Astrocyte (in vitro differentiated cells and primary cell): ENCODE results near the gene CENPU. TPM values are rescaled to one million over a fixed set of nuclear protein-coding genes. Genes with fewer than 3 reads are reported as not detected.
"Not testable (repeated sequence)": the region's sequence is repeated elsewhere in the genome, so short reads cannot be mapped to it uniquely, and the experiment has no call there.

Experiments
- DNase-seq: peaks from one replicate; pipeline ENCODE4 v3.0.0-alpha.2; 2010; ENCODE audit warnings: low read depth
- FAIRE-seq: peaks from 2 replicates; lab custom pipeline; 2011; peaks lifted over from hg19 to GRCh38; lab: Jason Lieb, UNC
- H2AFZ ChIP-seq: 2 replicates; pipeline ENCODE4 v1.6.0; 2012; ENCODE audit warnings: low read depth, low read length, inconsistent platforms
- H3K27ac ChIP-seq: 2 replicates; pipeline ENCODE4 v1.5.1; 2011; ENCODE audit warnings: low read depth, low read length, inconsistent platforms
- H3K27me3 ChIP-seq: 2 replicates; pipeline ENCODE4 v1.6.0; 2011; ENCODE audit warnings: low read length, inconsistent platforms; ENCODE audit not compliant: insufficient read depth
- H3K36me3 ChIP-seq: 2 replicates; pipeline ENCODE4 v1.5.1; 2011; ENCODE audit warnings: low read length, inconsistent platforms; ENCODE audit not compliant: insufficient read depth
- H3K4me1 ChIP-seq: 2 replicates; pipeline ENCODE4 v1.5.1; 2011; ENCODE audit warnings: low read length, inconsistent platforms; ENCODE audit not compliant: insufficient read depth
- H3K4me2 ChIP-seq: 2 replicates; pipeline ENCODE4 v1.6.0; 2012; ENCODE audit warnings: low read length, inconsistent platforms
- H3K4me3 ChIP-seq: 2 replicates; pipeline ENCODE4 v1.5.1; 2011; ENCODE audit warnings: low read depth, mild to moderate bottlenecking, low read length, inconsistent platforms; ENCODE audit not compliant: insufficient read depth
- H3K79me2 ChIP-seq: 2 replicates; pipeline ENCODE4 v1.6.0; 2012; ENCODE audit warnings: mild to moderate bottlenecking, low read length, inconsistent platforms; ENCODE audit not compliant: insufficient read depth
- H3K9ac ChIP-seq: 2 replicates; pipeline ENCODE4 v1.6.0; 2012; ENCODE audit warnings: mild to moderate bottlenecking, low read length, inconsistent platforms
- H3K9me3 ChIP-seq: 2 replicates; pipeline ENCODE4 v1.5.1; 2012; ENCODE audit warnings: low read depth, mild to moderate bottlenecking, low read length, inconsistent platforms; ENCODE audit not compliant: insufficient read depth
- H4K20me1 ChIP-seq: 2 replicates; pipeline ENCODE4 v1.6.0; 2012; ENCODE audit warnings: low read length, inconsistent platforms; ENCODE audit not compliant: insufficient read depth
- H3K27ac Mint-ChIP-seq: one replicate; pipeline ENCODE4 v1.8.0; 2021; ENCODE audit warnings: mild to moderate bottlenecking, mixed read lengths; ENCODE audit not compliant: unreplicated experiment
- H3K27me3 Mint-ChIP-seq: one replicate; pipeline ENCODE4 v1.8.0; 2021; ENCODE audit warnings: low read depth, mixed read lengths; ENCODE audit not compliant: unreplicated experiment
- H3K36me3 Mint-ChIP-seq: one replicate; pipeline ENCODE4 v1.8.0; 2021; ENCODE audit warnings: low read depth, mixed read lengths; ENCODE audit not compliant: unreplicated experiment
- H3K4me1 Mint-ChIP-seq: one replicate; pipeline ENCODE4 v1.8.0; 2021; ENCODE audit warnings: low read depth, mixed read lengths; ENCODE audit not compliant: unreplicated experiment
- H3K4me3 Mint-ChIP-seq: one replicate; pipeline ENCODE4 v1.8.0; 2021; ENCODE audit warnings: mild to moderate bottlenecking, moderate library complexity, mixed read lengths; ENCODE audit not compliant: unreplicated experiment
- H3K9me3 Mint-ChIP-seq: one replicate; pipeline ENCODE4 v1.8.0; 2021; ENCODE audit warnings: mild to moderate bottlenecking, mixed read lengths; ENCODE audit not compliant: unreplicated experiment
- EZH2 ChIP-seq: IDR thresholded peaks from 2 replicates; pipeline ENCODE4 v1.6.1; 2012; ENCODE audit warnings: mild to moderate bottlenecking, low read length, inconsistent platforms; ENCODE audit not compliant: insufficient read depth
- total RNA-seq: library from RNA; stranded (reverse); gene quantifications from 2 replicates; pipeline ENCODE4 v1.2.1, GENCODE V29; 2021
- TF ChIP-seq, protein P1 (sequence below): IDR thresholded peaks from 2 replicates; pipeline ENCODE4 v1.5.1; 2011; ENCODE audit warnings: low read depth, mild to moderate bottlenecking, inconsistent platforms, low read length, moderate library complexity; ENCODE audit not compliant: insufficient read depth

Gene CENPU
- total RNA-seq, 1 donor from 2014 or later, result 6.0 TPM

DNA sequence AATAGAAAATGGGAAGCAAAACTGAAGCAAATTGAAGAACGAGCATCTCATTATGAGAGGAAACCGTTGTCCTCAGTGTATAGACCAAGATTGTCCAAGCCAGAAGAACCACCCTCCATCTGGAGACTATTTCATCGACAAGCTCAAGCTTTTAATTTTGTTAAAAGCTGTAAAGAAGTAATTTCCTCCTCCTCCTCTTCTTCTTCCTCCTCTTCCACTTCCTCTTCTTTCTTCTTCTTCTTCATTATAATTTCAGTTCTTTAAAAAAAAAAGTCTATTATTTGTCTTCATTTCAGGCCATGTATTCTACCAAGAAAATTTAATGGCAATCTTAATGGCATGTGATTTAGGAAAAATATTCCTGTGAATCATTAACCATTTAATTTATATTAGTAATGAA, 76.8 kb downstream of the CENPU start:
- Histone ChIP-seq H3K4me2 (no peak overlapping the region), H3K4me3 (no peak overlapping the region), H3K9me3 (no peaks in the 10 kb centered on the region), H3K27me3 (no peaks in the 10 kb centered on the region), H2AFZ (no peak overlapping the region), H4K20me1 (no peaks in the 10 kb centered on the region), H3K4me1 (no peaks in the 10 kb centered on the region), H3K36me3 (no peaks in the 10 kb centered on the region), H3K79me2 (no peaks in the 10 kb centered on the region), H3K27ac (no peak overlapping the region), H3K9ac (no peak overlapping the region)
- no peak for TF ChIP-seq EZH2
- TF ChIP-seq, protein P1, sequence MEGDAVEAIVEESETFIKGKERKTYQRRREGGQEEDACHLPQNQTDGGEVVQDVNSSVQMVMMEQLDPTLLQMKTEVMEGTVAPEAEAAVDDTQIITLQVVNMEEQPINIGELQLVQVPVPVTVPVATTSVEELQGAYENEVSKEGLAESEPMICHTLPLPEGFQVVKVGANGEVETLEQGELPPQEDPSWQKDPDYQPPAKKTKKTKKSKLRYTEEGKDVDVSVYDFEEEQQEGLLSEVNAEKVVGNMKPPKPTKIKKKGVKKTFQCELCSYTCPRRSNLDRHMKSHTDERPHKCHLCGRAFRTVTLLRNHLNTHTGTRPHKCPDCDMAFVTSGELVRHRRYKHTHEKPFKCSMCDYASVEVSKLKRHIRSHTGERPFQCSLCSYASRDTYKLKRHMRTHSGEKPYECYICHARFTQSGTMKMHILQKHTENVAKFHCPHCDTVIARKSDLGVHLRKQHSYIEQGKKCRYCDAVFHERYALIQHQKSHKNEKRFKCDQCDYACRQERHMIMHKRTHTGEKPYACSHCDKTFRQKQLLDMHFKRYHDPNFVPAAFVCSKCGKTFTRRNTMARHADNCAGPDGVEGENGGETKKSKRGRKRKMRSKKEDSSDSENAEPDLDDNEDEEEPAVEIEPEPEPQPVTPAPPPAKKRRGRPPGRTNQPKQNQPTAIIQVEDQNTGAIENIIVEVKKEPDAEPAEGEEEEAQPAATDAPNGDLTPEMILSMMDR, result no peak
- Mint-ChIP-seq H3K27ac (no peak overlapping the region), H3K36me3 (no peaks in the 10 kb centered on the region), H3K4me1 (peaks cover 2% of the 10 kb centered on the region), H3K4me3 (no peak overlapping the region), H3K27me3 (no peaks in the 10 kb centered on the region), H3K9me3 (no peaks in the 10 kb centered on the region)
- DNase-seq, result no peak
- no peak for FAIRE-seq

DNA sequence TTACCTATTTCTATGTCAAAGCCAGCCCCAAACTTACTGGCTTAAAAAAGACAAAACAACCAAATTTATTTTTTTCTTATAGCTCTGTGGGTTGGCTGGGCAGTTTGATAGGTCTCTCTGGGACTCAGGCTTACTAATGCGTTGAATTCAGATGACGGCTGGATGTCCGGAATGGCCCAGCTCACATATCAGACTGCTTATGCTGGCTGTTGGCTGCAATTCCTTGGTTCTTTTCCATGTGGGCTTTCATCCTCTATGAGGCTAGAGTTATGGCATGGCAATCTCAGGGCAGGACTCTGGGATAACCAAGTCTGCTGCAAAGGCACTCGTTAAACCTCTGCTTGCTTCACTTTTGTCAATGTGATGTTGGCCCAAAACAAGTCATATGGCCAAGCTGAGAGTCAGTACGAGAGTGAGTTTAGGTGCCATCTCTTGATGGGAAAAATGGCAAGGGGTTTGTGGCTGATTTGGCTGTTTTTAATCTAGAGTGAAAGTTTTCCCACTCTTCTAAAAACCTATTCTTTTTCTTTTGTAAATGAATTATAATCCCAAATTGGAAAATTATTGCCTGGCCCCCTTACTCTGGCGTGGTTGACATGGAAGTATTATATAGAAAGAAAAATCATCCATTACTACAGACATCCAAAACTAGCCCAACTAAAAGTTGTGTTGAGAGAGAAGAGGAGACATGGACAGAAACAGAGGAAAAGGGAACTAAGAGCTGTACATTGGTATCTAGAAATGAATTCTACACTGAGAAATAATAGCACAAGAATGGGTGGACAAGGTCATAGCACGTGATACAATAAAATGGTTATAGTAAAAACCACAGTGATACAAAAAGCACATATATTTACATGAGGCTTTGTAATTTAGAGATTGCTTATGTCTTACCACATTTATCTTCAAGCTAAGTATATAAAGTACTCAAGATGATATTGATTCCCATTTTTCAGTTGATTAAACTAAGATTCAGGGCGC, 77.7 kb downstream of the CENPU start:
- TF ChIP-seq, protein P1, result no peak
- no peak for TF ChIP-seq EZH2
- DNase-seq, result no peak
- FAIRE-seq, result peak; percentile 9

DNA sequence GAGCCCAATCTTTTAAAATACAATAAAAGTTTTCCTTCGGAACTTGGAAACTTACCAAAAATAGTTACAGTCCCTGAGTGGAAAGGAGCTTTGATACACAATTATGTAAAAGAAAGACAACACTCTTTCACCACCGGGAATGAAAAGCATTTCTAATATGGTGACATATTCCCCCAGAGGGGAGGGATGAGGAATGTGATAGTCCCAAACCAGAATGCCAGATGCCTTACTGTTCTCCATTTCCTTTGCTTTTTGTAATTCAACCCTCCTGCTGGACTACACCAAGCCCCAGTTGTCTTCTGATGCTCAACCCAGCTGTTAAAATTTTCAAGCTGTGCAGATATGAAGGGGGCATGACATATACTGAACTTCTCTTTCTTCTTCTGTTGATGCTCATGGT, 80.2 kb downstream of the CENPU start:
- Histone ChIP-seq H3K4me3 (no peak overlapping the region), H3K36me3 (no peaks in the 10 kb centered on the region), H3K79me2 (peaks cover 18% of the 10 kb centered on the region), H3K4me2 (peak overlapping the region; percentile 59), H3K4me1 (peaks cover 9% of the 10 kb centered on the region), H2AFZ (no peak overlapping the region), H3K9me3 (no peaks in the 10 kb centered on the region), H3K9ac (no peak overlapping the region), H3K27ac (no peak overlapping the region), H4K20me1 (no peaks in the 10 kb centered on the region), H3K27me3 (no peaks in the 10 kb centered on the region)
- DNase-seq (peak; percentile 35), FAIRE-seq (peak; percentile 23)
- Mint-ChIP-seq H3K4me1 (peaks cover 6% of the 10 kb centered on the region), H3K36me3 (no peaks in the 10 kb centered on the region), H3K27me3 (no peaks in the 10 kb centered on the region), H3K4me3 (no peak overlapping the region), H3K27ac (no peak overlapping the region), H3K9me3 (no peaks in the 10 kb centered on the region)
- TF ChIP-seq, protein P1, result no peak
- TF ChIP-seq EZH2, result no peak

More for the DNA sequence above, 77.7 kb downstream of the CENPU start:
- no peaks in the 10 kb centered on the region for H3K79me2 ChIP-seq
- H4K20me1 ChIP-seq, result no peaks in the 10 kb centered on the region
- H3K9ac ChIP-seq, result no peak overlapping the region
- Mint-ChIP-seq H3K27ac (no peak overlapping the region), H3K9me3 (no peaks in the 10 kb centered on the region), H3K27me3 (no peaks in the 10 kb centered on the region), H3K4me1 (peaks cover 2% of the 10 kb centered on the region), H3K4me3 (no peak overlapping the region), H3K36me3 (no peaks in the 10 kb centered on the region)
- no peak overlapping the region for H3K4me3 ChIP-seq
- no peaks in the 10 kb centered on the region for H3K36me3 ChIP-seq
- H3K9me3 ChIP-seq, result no peaks in the 10 kb centered on the region
- H3K4me2 ChIP-seq, result no peak overlapping the region
- H3K4me1 ChIP-seq, result no peaks in the 10 kb centered on the region
- no peak overlapping the region for H2AFZ ChIP-seq
- H3K27ac ChIP-seq, result no peak overlapping the region
- no peaks in the 10 kb centered on the region for H3K27me3 ChIP-seq

DNA sequence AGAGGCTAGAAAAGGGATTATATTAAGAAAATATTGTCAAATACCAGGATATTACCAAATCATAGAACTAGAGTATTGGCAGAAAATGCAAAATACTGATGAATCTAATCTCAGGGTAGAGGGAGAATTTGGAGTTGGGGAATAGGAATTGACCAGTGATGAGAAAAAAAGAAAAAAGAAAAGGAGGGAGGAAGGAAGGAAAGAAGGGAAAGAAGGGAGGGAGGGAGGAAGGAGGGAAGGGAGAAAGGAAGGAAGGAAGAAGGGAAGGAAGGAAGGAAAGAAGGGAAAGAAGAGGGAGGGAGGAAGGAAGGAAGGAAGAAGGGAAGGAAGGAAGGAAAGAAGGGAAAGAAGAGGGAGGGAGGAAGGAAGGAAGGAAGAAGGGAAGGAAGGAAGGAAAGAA, 81.2 kb downstream of the CENPU start:
- not testable (repeated sequence) for H3K27me3 Mint-ChIP-seq, H3K9ac ChIP-seq

More for the DNA sequence above, 81.2 kb downstream of the CENPU start:
- not testable (repeated sequence) for H3K4me1 Mint-ChIP-seq, H3K27ac Mint-ChIP-seq, DNase-seq, H4K20me1 ChIP-seq, FAIRE-seq, H3K27ac ChIP-seq, H3K27me3 ChIP-seq, H3K9me3 Mint-ChIP-seq, H3K36me3 Mint-ChIP-seq, H3K4me3 ChIP-seq, H3K4me2 ChIP-seq, H3K9me3 ChIP-seq, H2AFZ ChIP-seq, H3K4me3 Mint-ChIP-seq, H3K36me3 ChIP-seq
- H3K79me2 ChIP-seq, result peaks cover 27% of the 10 kb centered on the region
- peaks cover 16% of the 10 kb centered on the region for H3K4me1 ChIP-seq
